IMR-90 (cell line): Measurements from ENCODE around the gene NPL. TPM values are rescaled to one million over a fixed set of nuclear protein-coding genes. Genes with fewer than 3 reads are reported as not detected.

Experiments
- ATAC-seq: fragments of 200-7000 bp; cut with Tn5 transposase; 2 replicates; pipeline ENCODE4 v1.9.1; 2020; ENCODE audit warnings: low read depth, mild to moderate bottlenecking, moderate library complexity
- BruUV-seq: library from RNA; stranded (reverse); fragments of 400-500 nt; replicated peaks from 2 replicates; lab custom pipeline; 2021; lab: Mats Ljungman, UMichigan
- CTCF ChIA-PET: fragments of 300-600 bp; formaldehyde crosslinking; extraction: SDS; loops from one replicate; lab custom pipeline; 2021; ENCODE audit warnings: antibody characterized with exemption; lab: Yijun Ruan, JAX
- POLR2A ChIA-PET: fragments of 300-600 bp; sonication (Branson Sonifier 250); formaldehyde crosslinking; loops from one replicate; lab custom pipeline; 2022; ENCODE audit warnings: antibody characterized with exemption; ENCODE audit not compliant: unreplicated experiment; lab: Charles Lee
- DNase-seq: peaks from one replicate; pipeline ENCODE4 v3.0.0; 2013
- H2AFZ ChIP-seq: replicated peaks from 2 replicates; pipeline ENCODE3; 2013; ENCODE audit warnings: low read length, mild to moderate bottlenecking; ENCODE audit not compliant: poor library complexity
- H2AK5ac ChIP-seq: 2 replicates; pipeline ENCODE4 v1.6.1; 2013; ENCODE audit warnings: low read depth, low read length, inconsistent platforms
- H2AK9ac ChIP-seq: replicated peaks from 2 replicates; pipeline ENCODE3; 2013; ENCODE audit warnings: mild to moderate bottlenecking, low read depth, low read length, moderate library complexity; ENCODE audit not compliant: poor library complexity
- H2BK120ac ChIP-seq: 2 replicates; pipeline ENCODE4 v1.6.1; 2013; ENCODE audit warnings: low read depth, low read length, inconsistent platforms
- H2BK15ac ChIP-seq: 3 replicates; pipeline ENCODE4 v1.6.1; 2013; ENCODE audit warnings: low read depth, low read length, inconsistent platforms
- H2BK20ac ChIP-seq: 2 replicates; pipeline ENCODE4 v1.6.1; 2013; ENCODE audit warnings: low read depth, mild to moderate bottlenecking, inconsistent platforms, low read length, moderate library complexity
- H2BK5ac ChIP-seq: 2 replicates; pipeline ENCODE4 v1.6.1; 2013; ENCODE audit warnings: mild to moderate bottlenecking, low read depth, low read length, inconsistent platforms; ENCODE audit not compliant: poor library complexity, severe bottlenecking
- H3K14ac ChIP-seq: replicated peaks from 2 replicates; pipeline ENCODE4 v1.6.1; 2013; ENCODE audit warnings: low read depth, low read length, inconsistent platforms
- H3K18ac ChIP-seq: 2 replicates; pipeline ENCODE4 v1.6.1; 2013; ENCODE audit warnings: low read depth, low read length, control low read depth
- H3K23ac ChIP-seq: 2 replicates; pipeline ENCODE4 v1.6.1; 2013; ENCODE audit warnings: low read depth, low read length, inconsistent platforms
- H3K27ac ChIP-seq: 2 replicates; pipeline ENCODE4 v1.5.1; 2013; ENCODE audit warnings: mild to moderate bottlenecking, control low read depth, low read length; ENCODE audit not compliant: insufficient read depth
- H3K27me3 ChIP-seq: 2 replicates; pipeline ENCODE4 v1.6.1; 2013; ENCODE audit warnings: low read length; ENCODE audit not compliant: control insufficient read depth, insufficient read depth
- H3K36me3 ChIP-seq: 2 replicates; pipeline ENCODE4 v1.6.1; 2013; ENCODE audit warnings: low read length, mixed read lengths; ENCODE audit not compliant: control insufficient read depth, insufficient read depth
- H3K4ac ChIP-seq: 2 replicates; pipeline ENCODE4 v1.6.1; 2013; ENCODE audit warnings: low read depth, low read length, inconsistent platforms
- H3K4me1 ChIP-seq: 2 replicates; pipeline ENCODE4 v1.6.1; 2013; ENCODE audit warnings: low read length, mixed read lengths; ENCODE audit not compliant: control insufficient read depth, insufficient read depth
- H3K4me2 ChIP-seq: 2 replicates; pipeline ENCODE4 v1.6.1; 2013; ENCODE audit warnings: low read depth, mild to moderate bottlenecking, control low read depth, low read length, moderate library complexity
- H3K4me3 ChIP-seq: 2 replicates; pipeline ENCODE4 v1.5.1; 2013; ENCODE audit warnings: low read depth, mild to moderate bottlenecking, control low read depth, low read length, moderate library complexity; ENCODE audit not compliant: insufficient read depth
- H3K56ac ChIP-seq: 2 replicates; pipeline ENCODE4 v1.6.1; 2013; ENCODE audit warnings: low read length, inconsistent platforms; ENCODE audit not compliant: insufficient read depth; ENCODE audit errors: extremely low read depth
- H3K79me1 ChIP-seq, 2 experiments: 2 replicates each; pipeline ENCODE4 v1.6.1; 2013; ENCODE audit warnings: low read length in 2 of 2, inconsistent platforms in 1 of 2, low read depth in 1 of 2
- H3K9ac ChIP-seq: 2 replicates; pipeline ENCODE4 v1.6.1; 2013; ENCODE audit warnings: low read depth, low read length, control low read depth
- H3K9me1 ChIP-seq: 2 replicates; pipeline ENCODE4 v1.6.1; 2013; ENCODE audit warnings: low read length, inconsistent platforms; ENCODE audit not compliant: insufficient read depth
- H3K9me3 ChIP-seq: 2 replicates; pipeline ENCODE4 v1.6.1; 2013; ENCODE audit warnings: low read length; ENCODE audit not compliant: control insufficient read depth, insufficient read depth
- H4K20me1 ChIP-seq: 2 replicates; pipeline ENCODE4 v1.6.1; 2013; ENCODE audit warnings: low read length, inconsistent platforms; ENCODE audit not compliant: insufficient read depth
- H4K5ac ChIP-seq: 2 replicates; pipeline ENCODE4 v1.6.1; 2013; ENCODE audit warnings: mild to moderate bottlenecking, low read depth, low read length, control low read depth
- H4K8ac ChIP-seq, 2 experiments: 2 replicates each; pipeline ENCODE4 v1.6.1; 2013; ENCODE audit warnings: low read depth in 2 of 2, low read length in 2 of 2, control low read depth in 1 of 2, inconsistent platforms in 1 of 2
- H4K91ac ChIP-seq: 2 replicates; pipeline ENCODE4 v1.6.1; 2013; ENCODE audit warnings: low read depth, low read length, inconsistent platforms; ENCODE audit not compliant: insufficient read depth
- BHLHE40 ChIP-seq: fragments of 150-350 bp; IDR thresholded peaks from 2 replicates; pipeline ENCODE4 v1.6.1; 2016; ENCODE audit warnings: mild to moderate bottlenecking, low read depth, low read length
- CHD1 ChIP-seq: IDR thresholded peaks from 2 replicates; pipeline ENCODE4 v1.6.1; 2012; ENCODE audit warnings: low read depth, low read length, improper control_type of control experiment
- FOS ChIP-seq: fragments of 150-350 bp; IDR thresholded peaks from 2 replicates; pipeline ENCODE4 v1.6.1; 2016; ENCODE audit warnings: low read depth, low read length
- MAFK ChIP-seq: IDR thresholded peaks from 2 replicates; pipeline ENCODE4 v1.6.1; 2012; ENCODE audit warnings: low read depth, low read length, improper control_type of control experiment
- MAZ ChIP-seq: IDR thresholded peaks from 2 replicates; pipeline ENCODE4 v1.6.1; 2012; ENCODE audit warnings: low read depth, mild to moderate bottlenecking, low read length, improper control_type of control experiment, moderate library complexity, borderline replicate concordance
- POLR2A ChIP-seq: IDR thresholded peaks from 2 replicates; pipeline ENCODE4 v1.6.1; 2012; ENCODE audit warnings: mild to moderate bottlenecking, low read depth, low read length
- RAD21 ChIP-seq: IDR thresholded peaks from 2 replicates; pipeline ENCODE4 v1.6.1; 2012; ENCODE audit warnings: low read length, improper control_type of control experiment
- RFX5 ChIP-seq: IDR thresholded peaks from 2 replicates; pipeline ENCODE4 v1.8.0; 2012; ENCODE audit warnings: low read depth, mild to moderate bottlenecking, low read length, moderate library complexity
- SMC3 ChIP-seq: fragments of 150-350 bp; IDR thresholded peaks from 2 replicates; pipeline ENCODE4 v1.6.1; 2016; ENCODE audit warnings: low read depth, mild to moderate bottlenecking, antibody characterized with exemption, low read length, moderate library complexity
- dilution Hi-C: fragments of 300-500 bp; cut with HindIII; formaldehyde crosslinking; loops from one replicate; pipeline ENCODE4 v1.14.3; 2018; ENCODE audit warnings: low sequenced_read_pairs; ENCODE audit not compliant: unreplicated experiment
- in situ Hi-C: fragments of 300-500 bp; cut with MboI; formaldehyde crosslinking; loops from 3 replicates; pipeline ENCODE4 v1.14.3; 2019; ENCODE audit warnings: low sequenced_read_pairs, inconsistent platforms, mixed read lengths
- intact Hi-C: fragments of 100-400 bp; cut with micrococcal nuclease; formaldehyde crosslinking; loops from 2 replicates; pipeline ENCODE4 v1.10.0; 2022
- polyA plus RNA-seq, 3 experiments: library from polyadenylated mRNA; depleted of rRNA; stranded (reverse); fragments of >200 nt; gene quantifications; 2 replicates each; pipeline ENCODE4 v1.2.3, GENCODE V29; 2012; ENCODE audit warnings: low replicate concordance in 1 of 3
- total RNA-seq: library from RNA; depleted of rRNA; stranded (reverse); fragments of >200 nt; gene quantifications from 2 replicates; pipeline ENCODE4 v1.2.3, GENCODE V29; 2012
- TF ChIP-seq, protein P1 (sequence below): fragments of 150-350 bp; IDR thresholded peaks from 2 replicates; pipeline ENCODE4 v1.6.1; 2017; ENCODE audit warnings: mild to moderate bottlenecking, antibody characterized with exemption, low read length, low read depth
- TF ChIP-seq, protein P2 (sequence below): conservative IDR thresholded peaks from 2 replicates; pipeline ENCODE4 v1.5.1; 2012; ENCODE audit warnings: mild to moderate bottlenecking, low read depth, low read length, improper control_type of control experiment
- TF ChIP-seq, protein P3 (sequence below): fragments of 150-350 bp; IDR thresholded peaks from 2 replicates; pipeline ENCODE4 v1.6.1; 2016; ENCODE audit warnings: low read depth, mild to moderate bottlenecking, low read length, moderate library complexity, borderline replicate concordance

Gene NPL
- total and polyA plus RNA-seq, 2 of the 4 experiments (the other 2 are of a cell fraction): 0.36 to 0.68 TPM

DNA sequence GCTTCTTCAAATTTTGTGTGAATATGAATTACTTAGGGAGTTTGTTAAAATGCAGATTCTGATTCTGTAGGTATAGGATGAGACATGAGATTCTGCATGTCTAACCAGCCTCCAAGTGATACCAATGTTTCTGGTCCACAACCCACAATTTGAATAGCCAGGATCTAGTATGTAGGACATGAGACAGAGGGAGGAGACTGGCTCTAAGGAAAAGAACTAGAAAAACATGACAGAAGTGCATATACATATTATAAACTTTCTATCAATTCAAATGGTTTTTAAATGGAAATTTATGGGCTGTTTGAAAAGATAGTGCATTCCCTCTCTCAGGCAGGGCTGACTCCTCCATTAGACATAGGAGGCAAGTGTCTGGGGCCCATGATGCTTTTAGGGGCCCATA, 33.9 kb upstream of the NPL start:
- DNase-seq: no peak
- intact Hi-C loops (no loop called here), dilution Hi-C loops (no loop called here), in situ Hi-C loops (no loop called here)
- no peak overlapping the region for H2AFZ ChIP-seq
- H3K4me2 ChIP-seq: no peak overlapping the region
- CTCF ChIA-PET: no interaction called here
- no peak overlapping the region for H2BK20ac ChIP-seq
- no peak overlapping the region for H2BK15ac ChIP-seq
- H3K27ac ChIP-seq: no peak overlapping the region
- no peak overlapping the region for H2BK5ac ChIP-seq
- no peaks in the 10 kb centered on the region for H4K20me1 ChIP-seq
- no peak overlapping the region for H3K14ac ChIP-seq
- H4K8ac ChIP-seq: no peak overlapping the region
- no peak overlapping the region for H4K91ac ChIP-seq
- H3K79me1 ChIP-seq: no peaks in the 10 kb centered on the region
- no peak overlapping the region for H3K9ac ChIP-seq
- H2AK9ac ChIP-seq: no peak overlapping the region
- H2BK120ac ChIP-seq: no peak overlapping the region
- H3K4me1 ChIP-seq: peaks cover 2% of the 10 kb centered on the region
- no peak overlapping the region for H2AK5ac ChIP-seq
- POLR2A ChIA-PET: no interaction called here
- no peaks in the 10 kb centered on the region for H3K9me1 ChIP-seq
- no peak for ATAC-seq
- no peak overlapping the region for H3K56ac ChIP-seq
- H3K4me3 ChIP-seq: no peak overlapping the region
- H3K9me3 ChIP-seq: no peaks in the 10 kb centered on the region
- no TSS peak for BruUV-seq
- no peak overlapping the region for H3K4ac ChIP-seq
- no peak overlapping the region for H3K23ac ChIP-seq
- H3K27me3 ChIP-seq: no peaks in the 10 kb centered on the region
- no peaks in the 10 kb centered on the region for H3K36me3 ChIP-seq
- H4K5ac ChIP-seq: no peak overlapping the region
- TF ChIP-seq MAFK (no peak), RFX5 (no peak), RAD21 (no peak), MAZ (no peak), CHD1 (no peak), BHLHE40 (no peak), POLR2A (no peak), FOS (no peak), SMC3 (no peak)
- TF ChIP-seq, protein P1, sequence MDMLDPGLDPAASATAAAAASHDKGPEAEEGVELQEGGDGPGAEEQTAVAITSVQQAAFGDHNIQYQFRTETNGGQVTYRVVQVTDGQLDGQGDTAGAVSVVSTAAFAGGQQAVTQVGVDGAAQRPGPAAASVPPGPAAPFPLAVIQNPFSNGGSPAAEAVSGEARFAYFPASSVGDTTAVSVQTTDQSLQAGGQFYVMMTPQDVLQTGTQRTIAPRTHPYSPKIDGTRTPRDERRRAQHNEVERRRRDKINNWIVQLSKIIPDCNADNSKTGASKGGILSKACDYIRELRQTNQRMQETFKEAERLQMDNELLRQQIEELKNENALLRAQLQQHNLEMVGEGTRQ: no peak
- TF ChIP-seq, protein P2, sequence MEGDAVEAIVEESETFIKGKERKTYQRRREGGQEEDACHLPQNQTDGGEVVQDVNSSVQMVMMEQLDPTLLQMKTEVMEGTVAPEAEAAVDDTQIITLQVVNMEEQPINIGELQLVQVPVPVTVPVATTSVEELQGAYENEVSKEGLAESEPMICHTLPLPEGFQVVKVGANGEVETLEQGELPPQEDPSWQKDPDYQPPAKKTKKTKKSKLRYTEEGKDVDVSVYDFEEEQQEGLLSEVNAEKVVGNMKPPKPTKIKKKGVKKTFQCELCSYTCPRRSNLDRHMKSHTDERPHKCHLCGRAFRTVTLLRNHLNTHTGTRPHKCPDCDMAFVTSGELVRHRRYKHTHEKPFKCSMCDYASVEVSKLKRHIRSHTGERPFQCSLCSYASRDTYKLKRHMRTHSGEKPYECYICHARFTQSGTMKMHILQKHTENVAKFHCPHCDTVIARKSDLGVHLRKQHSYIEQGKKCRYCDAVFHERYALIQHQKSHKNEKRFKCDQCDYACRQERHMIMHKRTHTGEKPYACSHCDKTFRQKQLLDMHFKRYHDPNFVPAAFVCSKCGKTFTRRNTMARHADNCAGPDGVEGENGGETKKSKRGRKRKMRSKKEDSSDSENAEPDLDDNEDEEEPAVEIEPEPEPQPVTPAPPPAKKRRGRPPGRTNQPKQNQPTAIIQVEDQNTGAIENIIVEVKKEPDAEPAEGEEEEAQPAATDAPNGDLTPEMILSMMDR: no peak
- TF ChIP-seq, protein P3, sequence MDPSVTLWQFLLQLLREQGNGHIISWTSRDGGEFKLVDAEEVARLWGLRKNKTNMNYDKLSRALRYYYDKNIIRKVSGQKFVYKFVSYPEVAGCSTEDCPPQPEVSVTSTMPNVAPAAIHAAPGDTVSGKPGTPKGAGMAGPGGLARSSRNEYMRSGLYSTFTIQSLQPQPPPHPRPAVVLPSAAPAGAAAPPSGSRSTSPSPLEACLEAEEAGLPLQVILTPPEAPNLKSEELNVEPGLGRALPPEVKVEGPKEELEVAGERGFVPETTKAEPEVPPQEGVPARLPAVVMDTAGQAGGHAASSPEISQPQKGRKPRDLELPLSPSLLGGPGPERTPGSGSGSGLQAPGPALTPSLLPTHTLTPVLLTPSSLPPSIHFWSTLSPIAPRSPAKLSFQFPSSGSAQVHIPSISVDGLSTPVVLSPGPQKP: no peak
- no peak overlapping the region for H3K18ac ChIP-seq
